Breast epithelium (tissue), 3 donors: ENCODE measurements around the gene NDUFB5.

Experiments
- CTCF ChIP-seq, 3 donors: fragments of 450-650 bp; IDR thresholded peaks; one replicate each; pipeline ENCODE4 v1.5.1; 2016 to 2017; ENCODE audit warnings: antibody characterized with exemption in 3 of 3, mild to moderate bottlenecking in 3 of 3, moderate library complexity in 3 of 3
- POLR2A ChIP-seq: fragments of 450-650 bp; IDR thresholded peaks from one replicate; pipeline ENCODE4 v1.6.1; 2016; ENCODE audit warnings: antibody characterized with exemption, mild to moderate bottlenecking, moderate library complexity
- POLR2AphosphoS5 ChIP-seq, 3 donors: sonication (generic); formaldehyde crosslinking; IDR thresholded peaks; one replicate each; pipeline ENCODE4 v1.6.1; 2017; ENCODE audit warnings: antibody characterized with exemption in 3 of 3

GRCh38 chr3:179661777-179662176 lies 57.2 kb downstream of the NDUFB5 start:
- TF ChIP-seq CTCF (IDR thresholded peaks at IDR 0.05) (no peak), POLR2AphosphoS5 (IDR thresholded peaks at IDR 0.05) (no peak), POLR2A (no peak)
